Spleen (tissue), 11 donors: ENCODE results near the gene CHPF. TPM values are rescaled to one million over a fixed set of nuclear protein-coding genes. Genes with fewer than 3 reads are reported as not detected.

ENCODE experiments used
- DNase-seq: peaks from one replicate; pipeline ENCODE4 v3.0.0-alpha.2; 2020
- H3K27ac ChIP-seq, 8 donors: fragments of 200-600 bp; sonication (generic) in 7 of 8; 1 replicate in 4 of 8; 2 replicates in 4 of 8; pipeline versions ENCODE4 v1.5.0 to v1.8.0; 2016 to 2021; ENCODE audit warnings: inconsistent platforms in 4 of 8, mild to moderate bottlenecking in 4 of 8, moderate library complexity in 1 of 8
- H3K27me3 ChIP-seq, 7 donors: fragments of 200-600 bp; sonication (generic) in 6 of 7; replicated peaks in 1 of 7; 1 replicate in 4 of 7; 2 replicates in 3 of 7; pipeline versions ENCODE4 v1.5.0 to v1.8.0; 2016 to 2021; ENCODE audit warnings: inconsistent platforms in 3 of 7, mild to moderate bottlenecking in 1 of 7
- H3K36me3 ChIP-seq, 6 donors: fragments of 200-600 bp; sonication (generic) in 5 of 6; 1 replicate in 4 of 6; 2 replicates in 2 of 6; pipeline versions ENCODE4 v1.5.0 to v1.8.0; 2016 to 2021; ENCODE audit warnings: inconsistent platforms in 2 of 6
- H3K4me1 ChIP-seq, 6 donors: fragments of 200-600 bp; sonication (generic) in 5 of 6; 1 replicate in 3 of 6; 2 replicates in 3 of 6; pipeline versions ENCODE4 v1.5.0 to v1.8.0; 2016 to 2021; ENCODE audit warnings: inconsistent platforms in 3 of 6
- H3K4me3 ChIP-seq, 8 donors: fragments of 200-600 bp; sonication (generic) in 7 of 8; 1 replicate in 4 of 8; 2 replicates in 4 of 8; pipeline versions ENCODE4 v1.5.0 to v1.8.0; 2016 to 2021; ENCODE audit warnings: inconsistent platforms in 4 of 8, mild to moderate bottlenecking in 4 of 8, moderate library complexity in 2 of 8
- H3K9me3 ChIP-seq, 8 donors: fragments of 200-600 bp; sonication (generic) in 7 of 8; 1 replicate in 4 of 8; 2 replicates in 4 of 8; pipeline versions ENCODE4 v1.5.0 to v1.8.0; 2016 to 2021; ENCODE audit warnings: inconsistent platforms in 4 of 8
- CTCF ChIP-seq, 11 experiments: fragments of 200-600 bp in 7 of 11; fragments of 450-650 bp in 4 of 11; sonication (generic) in 4 of 11; IDR thresholded peaks in 8 of 11; conservative IDR thresholded peaks in 3 of 11; 1 replicate in 7 of 11; 2 replicates in 4 of 11; pipeline versions ENCODE4 v1.4.0 to v1.8.0; 2016 to 2021; ENCODE audit warnings: antibody characterized with exemption in 11 of 11, inconsistent platforms in 4 of 11, mild to moderate bottlenecking in 1 of 11
- POLR2A ChIP-seq, 3 donors: fragments of 450-650 bp; IDR thresholded peaks; one replicate each; pipeline ENCODE4 v1.5.1; 2017; ENCODE audit warnings: antibody characterized with exemption in 3 of 3, mild to moderate bottlenecking in 1 of 3
- POLR2AphosphoS5 ChIP-seq, 3 donors: sonication (generic); formaldehyde crosslinking; IDR thresholded peaks; one replicate each; pipeline ENCODE4 v1.5.1; 2017; ENCODE audit warnings: antibody characterized with exemption in 3 of 3
- WGBS, 5 donors: extraction: QIAGEN DNeasy Blood & Tissue Kit in 3 of 5; methylation state at CpG; one replicate each; pipeline versions ENCODE4 v1.1.5 to v1.1.7; 2013 to 2018; 5-methylcytosine and 5-hydroxymethylcytosine counted together
- intact Hi-C: fragments of 100-400 bp; cut with DNase I; formaldehyde crosslinking; loops from one replicate; pipeline ENCODE4 v1.15.0; 2023; ENCODE audit warnings: low total_unique reads
- polyA plus RNA-seq, 3 donors: library from polyadenylated mRNA; stranded (reverse); fragments of 200-250 nt; gene quantifications; one replicate each; pipeline ENCODE4 v1.2.1, GENCODE V29; 2013
- total RNA-seq, 7 donors: library from RNA; depleted of rRNA in 3 of 7; stranded (reverse); fragments of >200 nt in 3 of 7; fragmentation: NEBNext Ultra II Directional in 4 of 7; extraction: Animal tissue kit (Norgen Biotek cat#: 25700) in 4 of 7; gene quantifications; one replicate each; pipeline versions ENCODE4 v1.1.0 to v1.2.1, GENCODE V29; 2016 to 2021
- donor health status: healthy with polysubstance abuse.
- donor health status: DM: no; HTN: no; CAD: no; lungs with moderate emphysema.
- donor health status: DM: no; HTN: no; CAD: no.
- donor health status: Bipolar disorder and iron deficiency.
- donor health status: healthy.
- donor health status: DM: no; HTN: no; CAD: no.
- donor health status: DM: yes; HTN: yes; CAD: no.

Gene CHPF
- total and polyA plus RNA-seq, 10 donors = 2.8 to 26.2 (median 13.2) TPM

DNA sequence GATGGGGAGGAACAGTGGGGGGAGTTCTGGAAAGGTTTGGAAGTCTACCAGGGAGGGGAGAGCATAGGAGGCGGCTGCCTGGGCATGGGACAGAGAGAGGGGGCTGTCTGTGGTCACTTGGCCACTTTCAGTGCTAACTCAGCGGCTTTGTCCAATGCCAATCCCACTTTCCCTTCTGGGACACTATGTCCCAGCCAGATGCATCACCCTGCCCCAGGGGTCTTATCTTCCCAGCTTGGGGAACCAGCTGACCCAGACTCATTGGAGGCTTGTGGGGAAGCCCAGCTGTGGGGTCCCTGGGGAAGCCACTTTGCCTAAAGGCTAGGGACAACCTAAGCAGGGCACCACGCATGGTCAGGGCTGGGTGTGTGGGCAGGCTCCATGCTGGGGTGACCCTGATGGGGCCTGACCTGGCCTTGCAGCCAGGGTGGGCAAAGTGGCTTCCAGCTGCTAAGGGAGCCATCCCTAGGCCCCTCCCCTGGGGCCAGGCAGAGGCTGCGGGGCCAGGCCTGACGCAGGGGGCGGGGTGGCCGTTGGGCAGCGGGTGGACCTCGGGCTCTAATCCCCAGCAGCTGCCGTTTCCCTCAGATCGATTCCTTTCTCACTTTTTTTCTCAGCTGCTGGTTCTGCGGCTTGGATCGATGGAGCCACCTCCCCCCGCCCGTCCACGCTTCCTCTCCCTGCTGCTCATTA lies 30.9 kb downstream of the CHPF start:
- H3K27me3 ChIP-seq = peaks cover 0 to 100% (median 72%) of the 10 kb centered on the region in 7 donors
- H3K36me3 ChIP-seq = peaks cover 0 to 5% (median 1%) of the 10 kb centered on the region in 6 donors
- no peak for DNase-seq
- H3K27ac ChIP-seq = no peak overlapping the region
- H3K4me1 ChIP-seq = peaks cover 4 to 48% (median 25%) of the 10 kb centered on the region in 6 donors
- H3K4me3 ChIP-seq = no peak overlapping the region
- intact Hi-C loops = no loop called here
- 16 to 33% (median 19%) methylated on average over 15 to 16 of the region's 16 CpGs for WGBS, 5 donors
- TF ChIP-seq POLR2AphosphoS5 (IDR thresholded peaks at IDR 0.05) = no peak
- TF ChIP-seq CTCF (IDR thresholded peaks at IDR 0.05 in 8 of 11, conservative IDR thresholded peaks at IDR 0.05 in 3 of 11) = no peak
- no peak for TF ChIP-seq POLR2A (IDR thresholded peaks at IDR 0.05)
- no peaks in the 10 kb centered on the region for H3K9me3 ChIP-seq

- intact Hi-C loops = no loop called here
- TF ChIP-seq POLR2AphosphoS5 (IDR thresholded peaks at IDR 0.05) (no peak), CTCF (IDR thresholded peaks at IDR 0.05 in 8 of 11, conservative IDR thresholded peaks at IDR 0.05 in 3 of 11) (no peak), POLR2A (IDR thresholded peaks at IDR 0.05) (no peak)
- H3K27me3 ChIP-seq = peaks cover 0 to 90% (median 66%) of the 10 kb centered on the region in 7 donors
- H3K4me3 ChIP-seq = no peak overlapping the region
- peaks cover 4 to 48% (median 25%) of the 10 kb centered on the region in 6 donors for H3K4me1 ChIP-seq
- H3K9me3 ChIP-seq = no peaks in the 10 kb centered on the region
- no peak overlapping the region for H3K27ac ChIP-seq
- H3K36me3 ChIP-seq = peaks cover 0 to 15% (median 10%) of the 10 kb centered on the region in 6 donors
- DNase-seq = no peak
- WGBS, 5 donors = 27 to 38% (median 28%) methylated on average over 13 to 15 of the region's 15 CpGs
Measured at GRCh38 chr2:219511547-219512325, 31.9 kb downstream of the CHPF start.

- TF ChIP-seq POLR2AphosphoS5 (IDR thresholded peaks at IDR 0.05) = no peak
- TF ChIP-seq CTCF (IDR thresholded peaks at IDR 0.05 in 8 of 11, conservative IDR thresholded peaks at IDR 0.05 in 3 of 11) = no peak
- TF ChIP-seq POLR2A (IDR thresholded peaks at IDR 0.05) = no peak
- no peaks in the 10 kb centered on the region for H3K9me3 ChIP-seq
- 17 to 31% (median 27%) methylated on average over 22 of the region's 22 CpGs for WGBS, 5 donors
- peaks cover 4 to 48% (median 25%) of the 10 kb centered on the region in 6 donors for H3K4me1 ChIP-seq
- intact Hi-C loops = no loop called here
- peaks cover 0 to 79% (median 60%) of the 10 kb centered on the region in 7 donors for H3K27me3 ChIP-seq
- peaks cover 0 to 26% (median 21%) of the 10 kb centered on the region in 6 donors for H3K36me3 ChIP-seq
- no peak overlapping the region for H3K27ac ChIP-seq
- no peak for DNase-seq
- peak overlapping the region in 1 of 8 donors; percentile 57 for H3K4me3 ChIP-seq
Measured at GRCh38 chr2:219510512-219511135, 33.0 kb downstream of the CHPF start.
